Kidney epithelial cell (primary cell): ENCODE measurements around the gene APOL4. TPM values are rescaled to one million over a fixed set of nuclear protein-coding genes. Genes with fewer than 3 reads are reported as not detected.
A peak's percentile ranks its signal among the peaks of the same experiment; 100 is the strongest.

Experiments
- DNase-seq: peaks from one replicate; pipeline ENCODE4 v3.0.0-alpha.2; 2010; ENCODE audit warnings: low read depth
- H3K27me3 ChIP-seq: 2 replicates; pipeline ENCODE4 v1.6.0; 2011; ENCODE audit warnings: low read length; ENCODE audit not compliant: control insufficient read depth, insufficient read depth
- H3K36me3 ChIP-seq: 2 replicates; pipeline ENCODE4 v1.5.1; 2011; ENCODE audit warnings: low read length; ENCODE audit not compliant: control insufficient read depth, insufficient read depth
- H3K4me3 ChIP-seq: 2 replicates; pipeline ENCODE4 v1.5.1; 2011; ENCODE audit warnings: low read depth, mild to moderate bottlenecking, control low read depth, low read length
- total RNA-seq: library from RNA; depleted of rRNA; stranded (reverse); fragments of >200 nt; gene quantifications from 2 replicates; pipeline ENCODE4 v1.2.3, GENCODE V29; 2015
- TF ChIP-seq, protein P1 (sequence below): IDR thresholded peaks from 2 replicates; pipeline ENCODE4 v1.5.1; 2011; ENCODE audit warnings: mild to moderate bottlenecking, moderate library complexity, low read length, control low read depth, inconsistent platforms; ENCODE audit not compliant: insufficient read depth, poor library complexity, severe bottlenecking

Gene APOL4
- total RNA-seq, 1 donor from 2014 or later: not detected

DNA sequence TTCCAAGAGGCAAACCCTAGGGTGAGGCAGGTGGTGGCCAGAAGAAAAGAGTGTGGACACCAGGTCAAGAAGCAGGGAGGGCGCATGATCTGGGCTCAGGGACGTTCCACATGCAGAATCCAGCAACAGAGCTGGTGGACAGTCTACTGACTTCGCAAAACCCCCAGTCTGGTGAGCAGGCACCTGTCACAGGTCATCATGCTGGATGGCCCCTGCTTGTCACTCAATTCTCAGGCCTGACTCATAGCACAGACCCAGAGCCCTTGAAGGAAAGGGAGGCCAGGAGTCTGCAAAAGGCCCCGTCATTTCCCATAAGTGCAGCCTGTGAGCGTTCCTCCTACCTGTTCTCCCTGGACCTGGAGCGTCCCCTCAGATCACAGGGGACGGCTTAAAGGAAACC, 18.2 kb downstream of the APOL4 start:
- Histone ChIP-seq H3K27me3 (peaks cover 3% of the 10 kb centered on the region), H3K4me3 (no peak overlapping the region), H3K36me3 (no peaks in the 10 kb centered on the region)
- TF ChIP-seq, protein P1, sequence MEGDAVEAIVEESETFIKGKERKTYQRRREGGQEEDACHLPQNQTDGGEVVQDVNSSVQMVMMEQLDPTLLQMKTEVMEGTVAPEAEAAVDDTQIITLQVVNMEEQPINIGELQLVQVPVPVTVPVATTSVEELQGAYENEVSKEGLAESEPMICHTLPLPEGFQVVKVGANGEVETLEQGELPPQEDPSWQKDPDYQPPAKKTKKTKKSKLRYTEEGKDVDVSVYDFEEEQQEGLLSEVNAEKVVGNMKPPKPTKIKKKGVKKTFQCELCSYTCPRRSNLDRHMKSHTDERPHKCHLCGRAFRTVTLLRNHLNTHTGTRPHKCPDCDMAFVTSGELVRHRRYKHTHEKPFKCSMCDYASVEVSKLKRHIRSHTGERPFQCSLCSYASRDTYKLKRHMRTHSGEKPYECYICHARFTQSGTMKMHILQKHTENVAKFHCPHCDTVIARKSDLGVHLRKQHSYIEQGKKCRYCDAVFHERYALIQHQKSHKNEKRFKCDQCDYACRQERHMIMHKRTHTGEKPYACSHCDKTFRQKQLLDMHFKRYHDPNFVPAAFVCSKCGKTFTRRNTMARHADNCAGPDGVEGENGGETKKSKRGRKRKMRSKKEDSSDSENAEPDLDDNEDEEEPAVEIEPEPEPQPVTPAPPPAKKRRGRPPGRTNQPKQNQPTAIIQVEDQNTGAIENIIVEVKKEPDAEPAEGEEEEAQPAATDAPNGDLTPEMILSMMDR: no peak
- no peak for DNase-seq

DNA sequence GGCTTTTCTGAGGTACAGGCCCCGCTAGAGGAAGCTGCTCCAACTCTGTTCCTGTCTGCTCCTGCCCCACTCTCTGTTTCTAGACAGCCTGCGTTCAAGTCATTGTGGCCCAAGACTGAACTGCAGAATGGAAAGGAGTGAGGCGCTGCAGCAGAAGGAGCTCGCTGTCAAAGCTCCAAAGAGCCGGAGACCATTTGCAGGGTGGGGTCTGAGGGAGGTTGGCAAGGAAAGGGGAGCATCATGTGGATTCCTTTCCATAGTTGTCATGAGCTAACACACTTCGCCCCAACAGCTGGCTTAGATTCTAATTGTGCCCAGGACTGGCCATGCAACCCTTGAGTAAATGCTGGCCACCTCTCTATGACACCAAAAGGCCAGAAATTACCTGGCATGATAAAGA, 18.8 kb downstream of the APOL4 start:
- Histone ChIP-seq H3K36me3 (no peaks in the 10 kb centered on the region), H3K4me3 (no peak overlapping the region), H3K27me3 (peaks cover 3% of the 10 kb centered on the region)
- TF ChIP-seq, protein P1: no peak
- DNase-seq: no peak

DNA sequence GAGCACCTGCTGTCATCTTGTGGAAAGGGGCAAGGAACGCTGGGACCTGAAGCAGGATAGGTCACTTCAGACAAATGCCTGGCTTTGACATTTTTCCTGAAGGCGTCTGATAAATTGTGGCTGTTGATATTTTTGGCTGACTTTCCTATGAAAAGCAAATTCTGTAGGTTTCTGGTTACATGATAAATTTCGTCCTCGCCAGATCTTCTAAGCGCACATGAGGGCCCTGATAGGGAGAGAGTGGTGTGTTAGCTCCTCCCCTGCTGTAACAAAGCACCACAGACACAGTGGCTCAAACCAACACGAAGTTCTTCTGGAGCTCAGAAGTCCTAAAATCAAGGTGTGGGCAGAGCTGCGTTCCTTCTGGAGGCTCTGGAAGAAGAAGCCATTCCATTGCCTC, 19.6 kb downstream of the APOL4 start:
- TF ChIP-seq, protein P1: no peak
- H3K4me3 ChIP-seq: no peak overlapping the region
- no peaks in the 10 kb centered on the region for H3K36me3 ChIP-seq
- H3K27me3 ChIP-seq: peaks cover 3% of the 10 kb centered on the region
- no peak for DNase-seq

DNA sequence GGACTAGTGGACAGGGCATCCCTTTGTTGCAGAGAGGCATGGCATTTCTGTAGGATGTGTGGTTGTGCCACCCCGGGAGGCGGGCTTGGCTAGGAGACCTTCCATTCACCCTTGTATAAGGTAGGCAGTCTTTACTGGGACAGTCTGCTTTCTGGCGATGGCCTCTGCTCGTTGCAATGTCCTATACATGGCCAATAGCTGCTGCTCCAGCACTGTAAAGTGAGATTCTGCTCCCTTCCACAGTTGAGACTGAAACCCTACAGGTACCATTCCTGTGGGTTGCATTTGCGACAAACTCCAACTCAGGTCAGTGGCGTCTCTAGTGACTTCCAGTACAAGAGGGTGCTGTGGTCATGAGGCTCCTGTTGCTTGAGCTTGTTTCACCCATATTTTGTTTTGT, 20.7 kb downstream of the APOL4 start:
- Histone ChIP-seq H3K27me3 (peaks cover 3% of the 10 kb centered on the region), H3K4me3 (no peak overlapping the region)

DNA sequence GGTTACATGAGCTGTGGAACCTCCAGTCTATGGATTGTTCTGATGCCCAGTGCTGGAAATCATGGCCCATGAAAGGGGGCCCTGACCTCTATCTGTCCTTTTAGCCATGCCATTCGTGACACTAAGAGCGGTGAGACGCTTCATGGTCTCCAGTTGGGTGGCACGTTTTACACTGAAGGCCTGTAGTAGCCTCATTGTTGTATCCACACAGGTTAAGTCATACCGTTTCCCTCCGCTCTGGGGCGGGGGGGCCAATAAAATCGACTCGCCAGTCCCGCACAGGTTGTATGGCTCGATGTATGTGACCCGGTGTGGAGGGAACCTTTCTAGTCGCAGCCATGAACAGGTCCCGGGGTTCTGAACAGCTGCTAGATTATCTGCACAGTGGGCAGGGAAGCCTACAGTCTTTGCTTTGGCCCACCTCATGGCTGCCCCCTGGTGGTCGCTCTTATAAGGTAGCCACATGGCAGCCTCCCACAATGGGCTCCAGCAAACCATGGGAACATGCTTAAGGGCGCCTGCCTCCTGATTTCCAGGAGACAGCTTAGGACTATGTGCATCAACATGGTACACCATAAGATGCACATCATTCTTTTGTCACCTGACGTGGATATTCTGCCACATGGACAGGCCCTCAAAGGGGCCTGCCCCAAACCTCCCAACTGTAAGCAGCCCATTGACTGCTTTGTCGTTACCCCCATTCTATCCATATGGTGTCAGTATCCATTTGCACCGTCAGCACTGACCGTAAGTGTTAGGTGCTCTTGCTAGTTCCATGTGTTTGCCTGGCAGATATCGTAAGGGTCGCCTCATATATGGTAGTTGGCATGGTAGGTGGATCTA, 21.4 kb downstream of the APOL4 start:
- no peaks in the 10 kb centered on the region for H3K36me3 ChIP-seq
- DNase-seq: no peak

More for the DNA sequence above, 20.7 kb downstream of the APOL4 start:
- DNase-seq: no peak
- no peaks in the 10 kb centered on the region for H3K36me3 ChIP-seq
- TF ChIP-seq, protein P1: no peak

More for the DNA sequence above, 21.4 kb downstream of the APOL4 start:
- peaks cover 3% of the 10 kb centered on the region for H3K27me3 ChIP-seq
- TF ChIP-seq, protein P1: peak; percentile 90
- H3K4me3 ChIP-seq: no peak overlapping the region
